ENCODE data around the gene MAEA.

MAEA gene

DNA sequence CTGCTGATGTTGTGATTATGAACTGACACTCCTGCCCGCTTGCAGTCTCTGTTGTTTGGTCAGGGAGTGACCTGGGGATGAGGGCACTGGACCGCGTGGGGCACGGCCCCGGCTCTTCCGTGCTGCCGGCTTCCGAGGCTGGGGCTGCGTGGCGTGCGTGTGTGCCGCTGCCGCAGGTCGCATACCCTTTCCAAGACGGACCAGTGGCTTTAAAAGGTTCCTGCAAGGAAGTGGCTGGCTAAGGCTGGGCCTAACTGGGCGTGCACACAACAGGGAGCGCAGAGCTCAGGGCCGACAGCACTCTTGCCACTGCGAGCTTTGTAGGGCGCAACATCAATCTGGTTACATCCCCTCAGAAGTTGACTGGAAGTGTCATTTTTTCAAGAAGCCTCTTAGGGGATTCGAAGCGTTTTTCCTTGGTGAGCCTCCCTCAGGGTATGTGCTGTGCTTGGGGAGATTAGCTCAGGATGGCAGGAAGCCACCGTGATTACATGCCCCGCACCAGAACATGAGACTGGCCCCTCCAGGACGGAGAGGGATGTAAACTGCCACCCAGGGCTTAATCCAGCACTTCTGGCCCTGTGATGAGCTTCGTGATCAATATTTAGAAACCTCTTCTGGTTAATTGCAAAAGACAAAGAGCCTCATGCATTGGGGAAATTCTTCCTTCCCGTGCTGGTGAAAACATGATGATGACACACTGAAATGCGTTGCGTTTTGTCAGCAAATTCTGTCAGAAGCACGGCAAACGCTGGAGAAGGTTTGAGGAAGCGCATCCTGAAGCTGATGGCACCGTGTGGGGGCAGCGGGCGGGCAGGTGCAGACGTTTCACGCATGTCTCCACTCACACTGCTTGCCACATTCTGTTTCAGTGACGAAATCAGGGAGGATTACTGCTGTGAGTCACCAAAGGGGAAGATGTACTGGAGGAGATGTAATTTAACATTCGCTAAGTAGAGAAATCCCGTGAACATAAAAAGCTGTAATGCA lies 11.1 kb downstream of the MAEA start:
- Mint-ChIP-seq H3K27me3 (no peaks in the 10 kb centered on the region), H3K27ac (ENCODE audit: low read depth) (no peak overlapping the region), H3K4me1 (peaks cover 67% of the 10 kb centered on the region), H3K4me3 (no peak overlapping the region), H3K36me3 (ENCODE audit: insufficient read depth) (peaks cover 24% of the 10 kb centered on the region), H3K9me3 (no peaks in the 10 kb centered on the region)
- DNase-seq (ENCODE audit: low spot score in 2 of 2) (no peak), ATAC-seq (replicated peaks; ENCODE audit: extremely low read depth, poor library complexity, severe bottlenecking) (no peak)

DNA sequence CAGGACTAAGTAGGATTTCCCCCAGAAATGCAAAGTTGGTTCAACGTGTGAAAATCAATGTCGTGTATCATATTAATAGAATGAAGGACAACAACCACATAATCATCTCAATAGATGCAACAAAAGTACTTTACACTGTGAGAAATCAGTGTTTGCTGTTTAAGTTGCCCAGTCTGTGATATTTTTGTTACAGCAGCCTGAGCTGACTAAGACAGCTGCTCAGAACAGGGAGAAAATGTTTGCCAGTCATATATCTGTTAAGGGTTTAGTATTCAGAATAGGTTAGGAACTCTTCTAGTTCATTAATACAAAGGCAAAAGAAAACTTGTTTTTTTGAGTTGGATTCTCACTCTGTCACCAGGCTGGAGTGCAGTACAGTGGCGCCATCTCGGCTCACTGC lies 12.5 kb downstream of the MAEA start:
- peaks cover 31% of the 10 kb centered on the region for H3K36me3 Mint-ChIP-seq (ENCODE audit: insufficient read depth)
- H3K9me3 Mint-ChIP-seq = no peaks in the 10 kb centered on the region
- no peak overlapping the region for H3K27ac Mint-ChIP-seq (ENCODE audit: low read depth)
- H3K4me3 Mint-ChIP-seq = no peak overlapping the region
- no peak for DNase-seq (ENCODE audit: low spot score in 2 of 2)
- H3K27me3 Mint-ChIP-seq = no peaks in the 10 kb centered on the region
- H3K4me1 Mint-ChIP-seq = peaks cover 67% of the 10 kb centered on the region
- no peak for ATAC-seq (replicated peaks; ENCODE audit: extremely low read depth, poor library complexity, severe bottlenecking)

DNA sequence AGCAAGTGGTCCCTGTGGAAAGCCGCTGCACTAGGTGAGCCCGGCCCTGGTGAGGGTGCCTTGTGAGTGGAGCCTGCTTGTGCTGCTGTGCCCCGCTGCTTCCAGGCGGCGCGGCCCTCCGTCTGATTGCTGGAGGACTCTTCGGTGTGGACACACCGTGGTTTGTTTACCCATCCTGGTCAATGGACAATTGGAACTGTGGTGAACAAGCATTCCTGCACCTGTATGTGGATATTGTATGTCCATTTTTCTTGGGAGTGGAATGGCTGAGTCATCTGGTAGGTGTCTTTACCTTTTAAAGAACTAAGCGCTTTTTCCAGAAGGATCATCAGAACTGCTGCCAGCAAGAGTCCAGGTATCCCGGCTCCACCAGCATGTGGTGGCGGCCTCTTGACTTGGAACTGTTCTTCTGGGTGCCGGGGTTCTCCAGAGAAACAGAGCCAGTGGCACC lies 15.6 kb downstream of the MAEA start:
- DNase-seq (ENCODE audit: low spot score in 2 of 2) (no peak), ATAC-seq (replicated peaks; ENCODE audit: extremely low read depth, poor library complexity, severe bottlenecking) (no peak)
- Mint-ChIP-seq H3K27ac (ENCODE audit: low read depth) (no peak overlapping the region), H3K27me3 (no peaks in the 10 kb centered on the region), H3K4me3 (no peak overlapping the region), H3K4me1 (peaks cover 68% of the 10 kb centered on the region), H3K9me3 (no peaks in the 10 kb centered on the region), H3K36me3 (ENCODE audit: insufficient read depth) (peaks cover 28% of the 10 kb centered on the region)

DNA sequence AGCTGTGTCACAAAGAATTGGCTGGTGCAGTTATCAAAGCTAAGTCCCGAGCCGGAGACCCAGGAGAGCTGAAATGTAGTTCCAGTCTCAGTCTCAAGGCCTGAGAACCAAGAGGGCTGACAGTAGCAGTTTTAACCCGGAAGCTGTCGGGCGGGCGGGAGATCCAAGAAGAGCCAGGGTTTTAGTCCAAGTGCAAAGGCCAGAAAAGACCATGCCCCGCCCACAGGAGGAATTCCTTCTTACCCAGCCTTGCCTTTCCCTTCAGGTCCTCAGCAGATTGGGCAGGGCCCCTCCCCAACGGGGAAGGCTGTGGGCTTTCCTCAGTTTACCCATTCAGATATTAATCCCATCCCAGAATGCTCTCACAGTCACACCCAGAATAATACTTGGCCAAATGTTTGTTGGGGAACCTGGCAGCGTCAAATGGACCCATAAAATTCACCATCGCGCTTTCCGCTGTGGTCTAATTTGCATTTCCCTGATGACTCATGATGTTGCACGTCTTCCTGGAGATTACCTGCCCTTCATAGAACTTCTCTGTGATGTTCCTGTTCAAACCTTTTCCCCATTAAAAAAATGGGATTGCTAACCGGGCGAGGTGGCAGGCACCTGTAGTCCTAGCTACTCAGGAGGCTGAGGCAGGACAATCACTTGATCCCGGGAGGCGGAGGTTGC lies 16.2 kb downstream of the MAEA start:
- peak overlapping the region; percentile 71 for H3K27ac Mint-ChIP-seq (ENCODE audit: low read depth)
- peaks cover 24% of the 10 kb centered on the region for H3K36me3 Mint-ChIP-seq (ENCODE audit: insufficient read depth)
- no peaks in the 10 kb centered on the region for H3K9me3 Mint-ChIP-seq
- no peaks in the 10 kb centered on the region for H3K27me3 Mint-ChIP-seq
- no peak for DNase-seq (ENCODE audit: low spot score in 2 of 2)
- H3K4me3 Mint-ChIP-seq = no peak overlapping the region
- no peak for ATAC-seq (replicated peaks; ENCODE audit: extremely low read depth, poor library complexity, severe bottlenecking)
- peaks cover 64% of the 10 kb centered on the region for H3K4me1 Mint-ChIP-seq

DNA sequence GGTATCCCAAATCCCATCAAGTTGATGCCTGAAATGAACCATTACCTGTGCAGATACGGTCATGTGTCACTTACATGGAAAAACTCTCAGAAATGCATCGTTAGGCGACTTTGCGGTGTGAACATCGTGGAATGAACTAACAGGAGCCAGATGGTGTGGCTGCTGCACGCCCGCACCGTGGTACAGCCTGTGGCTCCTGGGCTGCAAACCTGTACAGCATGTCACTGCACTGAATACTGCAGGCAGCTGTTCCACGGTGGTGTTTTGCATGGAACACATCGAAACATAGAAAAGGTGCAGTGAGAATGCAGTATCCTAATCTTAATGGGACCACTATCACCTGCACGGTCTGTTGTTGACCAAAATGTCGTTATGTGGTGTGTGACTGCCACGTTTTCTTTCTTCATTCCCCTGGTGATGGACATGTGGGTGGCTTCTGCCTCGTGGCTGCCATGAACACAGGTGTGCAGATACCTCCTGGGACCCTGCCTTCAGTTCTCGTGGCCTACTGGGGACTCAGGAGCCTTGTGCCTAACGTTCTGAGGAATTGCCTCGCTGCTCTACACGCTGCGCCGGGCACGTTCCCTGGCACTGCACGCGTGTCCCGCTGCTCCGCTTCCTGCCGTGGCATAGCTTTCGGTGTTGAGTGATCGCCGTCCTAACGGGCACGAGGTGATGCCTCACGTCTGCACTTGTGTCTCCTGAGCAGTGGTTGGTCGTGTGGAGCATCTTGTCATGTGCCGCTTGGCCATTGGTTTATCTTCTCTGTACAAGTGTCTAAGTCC lies 18.5 kb downstream of the MAEA start:
- Mint-ChIP-seq H3K4me3 (peak overlapping the region; percentile 75), H3K27me3 (no peaks in the 10 kb centered on the region), H3K36me3 (ENCODE audit: insufficient read depth) (peaks cover 27% of the 10 kb centered on the region), H3K4me1 (peaks cover 52% of the 10 kb centered on the region), H3K27ac (ENCODE audit: low read depth) (peak overlapping the region; percentile 80), H3K9me3 (no peaks in the 10 kb centered on the region)
- no peak for ATAC-seq (replicated peaks; ENCODE audit: extremely low read depth, poor library complexity, severe bottlenecking)
- DNase-seq (ENCODE audit: low spot score in 2 of 2) = no peak

DNA sequence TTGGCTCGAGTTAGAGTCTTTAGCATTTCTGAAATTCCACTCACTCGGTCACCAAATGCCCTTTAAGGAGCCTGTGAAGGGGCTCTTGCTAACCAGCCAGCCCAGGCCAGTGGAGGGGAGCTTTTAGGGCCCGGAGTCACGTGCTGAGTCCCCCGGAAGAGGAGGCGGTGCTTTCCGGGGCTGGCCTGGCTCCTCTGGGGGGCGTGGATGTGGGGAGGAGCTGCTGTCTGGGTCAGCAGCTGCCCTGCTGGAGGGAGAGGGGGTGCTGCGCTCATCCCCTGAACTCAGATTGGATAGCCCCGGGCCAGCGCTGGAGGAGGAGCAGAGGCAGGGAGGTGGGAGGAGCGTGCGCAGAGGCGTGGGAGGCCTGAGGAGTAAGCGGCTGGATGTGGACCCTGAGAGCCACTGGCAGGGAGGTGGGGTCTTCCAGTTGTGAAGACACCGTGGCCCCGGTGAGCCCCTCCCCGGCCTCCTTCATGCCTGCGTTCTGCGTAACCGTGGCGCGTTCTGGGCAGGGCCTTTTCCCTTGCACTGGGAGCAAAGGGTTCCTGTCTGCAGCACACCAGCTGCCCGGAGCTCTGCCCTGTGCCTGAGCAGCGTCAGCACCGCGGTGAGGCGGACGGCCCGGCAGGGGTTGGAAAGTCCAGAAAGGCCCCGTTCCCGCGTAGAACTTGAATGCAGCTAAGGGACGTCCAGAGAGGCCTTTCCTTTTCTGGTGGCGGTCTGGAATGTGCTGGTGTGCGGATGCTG lies 19.7 kb downstream of the MAEA start:
- Mint-ChIP-seq H3K4me1 (peaks cover 51% of the 10 kb centered on the region), H3K27me3 (no peaks in the 10 kb centered on the region), H3K36me3 (ENCODE audit: insufficient read depth) (peaks cover 31% of the 10 kb centered on the region), H3K4me3 (peak overlapping the region; percentile 75), H3K27ac (ENCODE audit: low read depth) (peak overlapping the region; percentile 80), H3K9me3 (no peaks in the 10 kb centered on the region)
- DNase-seq (ENCODE audit: low spot score in 2 of 2) (no peak), ATAC-seq (replicated peaks; ENCODE audit: extremely low read depth, poor library complexity, severe bottlenecking) (peak; percentile 69)

DNA sequence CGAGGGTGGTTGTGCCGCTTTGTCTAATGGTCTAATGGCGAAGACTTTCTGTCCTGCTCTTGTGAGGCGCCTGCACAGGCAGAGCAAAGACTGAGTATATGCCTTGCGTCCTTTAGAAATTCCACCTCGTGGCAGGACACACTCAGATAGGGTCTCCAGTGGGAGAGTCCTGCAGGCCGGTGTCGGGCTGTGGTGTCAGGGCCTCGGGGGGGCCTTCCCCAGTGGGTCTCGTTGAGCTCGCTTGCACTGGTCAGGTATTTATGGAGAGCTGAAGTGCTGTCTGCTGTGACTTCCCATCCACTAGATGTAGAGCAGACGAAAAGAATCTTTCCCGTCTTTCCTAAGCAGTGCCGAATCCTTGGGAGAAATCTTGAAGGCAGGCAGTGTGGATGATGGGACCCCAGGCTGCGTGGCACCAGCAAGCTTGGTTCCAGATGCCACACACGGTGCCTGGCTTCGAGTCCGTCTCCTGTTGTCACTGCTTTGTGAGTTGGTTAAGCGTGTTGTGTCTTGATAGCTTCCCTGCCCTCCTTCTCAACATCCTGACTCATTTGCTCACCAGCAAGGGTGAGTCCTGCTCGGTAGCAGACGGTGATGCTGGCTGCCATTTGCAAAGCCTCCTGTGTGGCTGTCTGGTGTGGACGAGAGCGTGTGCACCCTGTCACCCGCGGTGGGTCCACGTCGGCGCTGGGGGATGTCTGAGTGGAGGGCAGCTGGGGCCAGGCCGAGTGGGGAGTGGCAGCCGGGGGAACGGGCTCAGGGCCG lies 20.5 kb downstream of the MAEA start:
- H3K4me1 Mint-ChIP-seq = peaks cover 46% of the 10 kb centered on the region
- H3K36me3 Mint-ChIP-seq (ENCODE audit: insufficient read depth) = peaks cover 37% of the 10 kb centered on the region
- peak overlapping the region; percentile 71 for H3K27ac Mint-ChIP-seq (ENCODE audit: low read depth)
- DNase-seq (ENCODE audit: low spot score in 2 of 2) (no peak), ATAC-seq (replicated peaks; ENCODE audit: extremely low read depth, poor library complexity, severe bottlenecking) (no peak)
- H3K9me3 Mint-ChIP-seq = no peaks in the 10 kb centered on the region
- H3K4me3 Mint-ChIP-seq = peak overlapping the region; percentile 38
- no peaks in the 10 kb centered on the region for H3K27me3 Mint-ChIP-seq

DNA sequence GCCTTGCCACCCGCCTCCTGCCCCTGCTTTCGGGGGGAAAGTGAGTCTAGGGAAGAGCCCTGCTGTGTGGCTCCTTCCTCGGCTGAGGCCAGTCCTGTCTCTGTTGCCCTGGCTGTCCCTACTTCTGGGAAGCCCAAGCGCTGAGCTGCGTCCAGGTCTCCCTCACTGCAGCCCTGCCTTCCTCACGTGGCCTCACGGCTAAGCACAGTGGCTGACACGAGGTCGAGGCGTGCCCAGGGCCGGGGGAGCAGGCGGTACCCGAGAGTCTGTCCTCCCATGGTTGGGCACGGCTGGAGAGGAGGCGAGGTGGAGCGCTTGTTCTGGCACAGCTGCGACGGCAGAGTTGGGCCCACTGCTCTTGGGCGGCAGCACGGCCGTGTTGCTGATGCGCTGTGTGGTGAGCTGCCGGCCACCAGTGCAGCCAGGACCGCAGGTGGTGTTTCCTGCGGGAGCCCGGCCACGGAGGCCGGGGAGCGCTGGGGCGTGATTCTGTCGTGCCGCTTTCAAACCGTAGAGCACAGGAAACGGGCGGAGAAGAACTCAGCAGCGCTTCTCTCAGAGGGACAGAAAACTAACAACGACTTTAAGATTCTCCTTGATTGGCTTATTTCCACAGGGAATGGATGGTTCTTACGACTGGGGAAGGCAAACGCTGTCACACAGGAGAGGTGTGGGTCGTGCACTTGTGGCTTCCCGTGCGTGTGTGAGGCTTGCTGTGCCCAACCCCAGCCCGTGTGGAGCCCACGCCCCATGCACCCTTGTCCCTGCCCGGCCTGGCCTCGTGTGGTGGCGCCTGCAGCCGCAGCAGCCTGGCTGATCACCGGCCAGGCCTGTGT lies 21.3 kb downstream of the MAEA start:
- ATAC-seq (replicated peaks; ENCODE audit: extremely low read depth, poor library complexity, severe bottlenecking) = no peak
- no peak for DNase-seq (ENCODE audit: low spot score in 2 of 2)
- peak overlapping the region; percentile 71 for H3K27ac Mint-ChIP-seq (ENCODE audit: low read depth)
- H3K9me3 Mint-ChIP-seq = no peaks in the 10 kb centered on the region
- H3K36me3 Mint-ChIP-seq (ENCODE audit: insufficient read depth) = peaks cover 37% of the 10 kb centered on the region
- peak overlapping the region; percentile 38 for H3K4me3 Mint-ChIP-seq
- H3K27me3 Mint-ChIP-seq = no peaks in the 10 kb centered on the region
- H3K4me1 Mint-ChIP-seq = peaks cover 45% of the 10 kb centered on the region

DNA sequence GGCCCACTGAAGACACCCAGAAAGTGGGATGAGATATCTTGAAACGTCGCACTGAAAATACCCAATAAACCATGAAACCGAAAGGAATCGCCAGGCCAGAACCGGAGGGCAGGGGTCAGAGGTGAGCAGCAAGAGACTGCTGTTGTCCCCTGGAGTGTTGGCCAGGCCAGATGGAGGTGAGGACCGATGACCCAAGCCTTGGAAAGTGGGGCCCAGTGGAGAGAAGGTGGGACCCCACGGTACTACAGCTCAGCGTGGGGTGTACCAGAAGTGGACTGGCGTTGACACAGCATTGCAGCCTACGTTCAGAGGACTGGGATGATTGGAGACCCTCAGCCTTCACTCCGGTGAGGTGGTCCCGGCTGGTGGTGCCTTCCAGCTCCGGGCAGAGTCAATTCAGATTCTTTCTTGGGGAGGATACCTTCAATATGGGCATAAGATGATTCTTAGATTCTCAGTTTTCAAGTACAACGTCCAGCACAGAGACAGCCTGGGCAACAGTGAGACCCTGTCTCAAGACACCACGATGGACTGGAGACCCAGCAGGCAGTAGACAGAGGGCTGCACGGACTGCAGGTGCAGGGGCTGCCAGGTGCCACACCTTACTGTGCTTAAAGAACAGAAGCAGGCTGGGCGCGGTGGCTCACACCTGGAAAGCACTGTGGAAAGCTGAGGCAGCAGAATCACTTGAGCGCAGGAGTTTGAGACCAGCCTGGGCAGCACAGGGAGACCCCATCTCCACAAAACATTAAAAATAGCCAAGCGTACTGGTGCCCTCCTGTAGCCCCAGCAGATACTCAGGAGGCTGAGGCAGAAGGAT lies 23.3 kb downstream of the MAEA start:
- H3K36me3 Mint-ChIP-seq (ENCODE audit: insufficient read depth) = peaks cover 31% of the 10 kb centered on the region
- H3K9me3 Mint-ChIP-seq = no peaks in the 10 kb centered on the region
- no peak overlapping the region for H3K27ac Mint-ChIP-seq (ENCODE audit: low read depth)
- ATAC-seq (replicated peaks; ENCODE audit: extremely low read depth, poor library complexity, severe bottlenecking) (no peak), DNase-seq (ENCODE audit: low spot score in 2 of 2) (no peak)
- no peak overlapping the region for H3K4me3 Mint-ChIP-seq
- peaks cover 30% of the 10 kb centered on the region for H3K4me1 Mint-ChIP-seq
- H3K27me3 Mint-ChIP-seq = no peaks in the 10 kb centered on the region

DNA sequence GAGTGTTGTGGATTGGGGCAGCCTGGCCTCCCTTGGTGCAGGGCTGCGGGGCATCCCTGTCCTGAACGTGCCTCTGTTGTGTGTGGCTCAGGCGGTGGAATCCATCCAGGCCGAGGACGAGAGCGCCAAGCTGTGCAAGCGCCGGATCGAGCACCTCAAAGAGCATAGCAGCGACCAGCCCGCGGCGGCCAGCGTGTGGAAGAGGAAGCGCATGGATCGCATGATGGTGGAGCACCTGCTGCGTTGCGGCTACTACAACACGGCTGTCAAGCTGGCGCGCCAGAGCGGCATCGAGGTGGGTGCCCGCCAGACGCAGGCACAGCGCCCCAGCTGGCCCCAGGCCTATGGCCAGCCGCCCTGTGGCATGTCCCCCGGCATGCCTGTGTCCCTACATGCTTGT lies 25.6 kb downstream of the MAEA start:
- Mint-ChIP-seq H3K4me3 (no peak overlapping the region), H3K9me3 (no peaks in the 10 kb centered on the region), H3K4me1 (peaks cover 13% of the 10 kb centered on the region), H3K27me3 (no peaks in the 10 kb centered on the region), H3K36me3 (ENCODE audit: insufficient read depth) (peaks cover 31% of the 10 kb centered on the region), H3K27ac (ENCODE audit: low read depth) (no peak overlapping the region)
- DNase-seq (ENCODE audit: low spot score in 2 of 2) (no peak), ATAC-seq (replicated peaks; ENCODE audit: extremely low read depth, poor library complexity, severe bottlenecking) (no peak)
